Measurements from ENCODE around the gene ACER1.

- TF ChIP-seq CTCF (IDR thresholded peaks at IDR 0.05) (peak in 2 of 4 experiments; percentile 13 to 35), POLR2AphosphoS5 (IDR thresholded peaks at IDR 0.05) (no peak)
These were observed 20.8 kb upstream of the ACER1 start for GRCh38 chr19:6354098-6354674.

Data from prostate gland (tissue), 2 donors.